IPS-18a (cell line): ENCODE measurements around the gene NTM.

Experiments
- H3K27ac ChIP-seq: one replicate; pipeline ENCODE4 v1.5.1; 2013; ENCODE audit warnings: low read length
- H3K27me3 ChIP-seq: one replicate; pipeline ENCODE4 v1.6.1; 2013; ENCODE audit warnings: mild to moderate bottlenecking, low read length; ENCODE audit not compliant: control insufficient read depth, insufficient read depth
- H3K36me3 ChIP-seq: one replicate; pipeline ENCODE4 v1.6.1; 2013; ENCODE audit warnings: low read depth, low read length; ENCODE audit not compliant: control insufficient read depth
- H3K4me1 ChIP-seq: one replicate; pipeline ENCODE4 v1.6.1; 2013; ENCODE audit warnings: low read depth, low read length; ENCODE audit not compliant: control insufficient read depth
- H3K4me3 ChIP-seq: one replicate; pipeline ENCODE4 v1.5.1; 2013; ENCODE audit warnings: low read length
- H3K9ac ChIP-seq: one replicate; pipeline ENCODE4 v1.6.1; 2013; ENCODE audit warnings: mild to moderate bottlenecking, low read length, moderate library complexity
- H3K9me3 ChIP-seq: one replicate; pipeline ENCODE4 v1.6.1; 2013; ENCODE audit warnings: low read depth, low read length; ENCODE audit not compliant: control insufficient read depth

The NTM gene

DNA sequence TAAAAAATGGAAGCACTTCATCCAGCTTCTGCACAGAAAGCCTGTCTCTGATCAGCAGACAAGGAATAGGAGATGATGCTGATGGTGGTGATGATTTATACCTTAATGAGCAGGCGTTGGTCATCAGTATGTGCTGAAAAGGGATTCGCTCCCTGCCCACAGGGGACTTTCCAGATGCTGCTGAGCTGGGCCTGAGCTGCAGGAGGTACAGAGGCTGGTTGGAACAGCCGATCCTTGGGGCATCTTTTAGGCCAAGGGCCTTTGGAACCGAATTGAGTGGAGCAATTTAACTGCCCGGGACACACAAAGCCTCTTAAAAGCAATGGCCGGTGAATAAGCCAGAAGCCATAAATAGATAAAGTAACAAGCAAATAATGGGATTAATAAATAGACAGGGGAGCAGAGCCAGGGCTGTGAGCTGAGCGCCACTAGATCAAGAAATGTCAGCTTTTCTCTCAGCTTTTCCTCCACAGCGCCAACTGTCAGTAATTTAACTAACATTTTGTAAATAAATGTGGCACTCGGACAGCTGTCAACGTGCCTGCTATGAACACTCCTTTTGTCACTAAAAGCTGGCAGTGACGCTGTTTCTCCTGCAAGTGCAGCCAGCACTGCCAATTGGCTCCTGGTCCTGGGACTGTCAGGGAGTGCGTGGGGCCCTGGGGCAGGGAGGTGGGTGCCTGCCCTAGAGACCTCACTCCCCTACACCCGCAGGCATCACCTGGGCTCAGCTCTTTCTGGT lies 562.3 kb downstream of the NTM start:
- Histone ChIP-seq H3K27ac (no peak overlapping the region), H3K9ac (no peak overlapping the region), H3K4me1 (no peaks in the 10 kb centered on the region), H3K36me3 (no peaks in the 10 kb centered on the region), H3K27me3 (no peaks in the 10 kb centered on the region), H3K9me3 (no peaks in the 10 kb centered on the region), H3K4me3 (no peak overlapping the region)

DNA sequence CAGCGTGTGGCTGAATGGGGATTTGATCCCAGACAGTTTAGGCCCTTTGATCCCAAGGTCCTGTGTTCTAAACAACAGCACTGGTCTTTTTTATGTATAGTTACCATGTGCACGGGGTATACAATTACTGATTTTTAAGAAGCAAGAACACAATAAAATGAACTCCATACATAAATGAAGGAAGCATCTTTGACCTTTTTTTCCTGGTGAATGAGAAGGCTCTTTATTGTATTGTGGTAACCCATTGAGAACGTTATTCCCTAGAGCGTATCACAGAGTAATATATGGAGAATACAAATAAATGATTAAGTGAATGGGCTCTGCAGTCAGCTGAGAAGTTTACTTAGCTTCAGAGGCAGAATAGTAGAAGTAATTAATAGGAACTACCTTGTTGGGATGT lies 563.6 kb downstream of the NTM start:
- no peak overlapping the region for H3K4me3 ChIP-seq
- H3K9me3 ChIP-seq, result no peaks in the 10 kb centered on the region
- no peak overlapping the region for H3K9ac ChIP-seq
- H3K36me3 ChIP-seq, result no peaks in the 10 kb centered on the region
- no peak overlapping the region for H3K27ac ChIP-seq
- H3K27me3 ChIP-seq, result no peaks in the 10 kb centered on the region
- H3K4me1 ChIP-seq, result no peaks in the 10 kb centered on the region

- no peaks in the 10 kb centered on the region for H3K9me3 ChIP-seq
- no peaks in the 10 kb centered on the region for H3K4me1 ChIP-seq
- no peaks in the 10 kb centered on the region for H3K36me3 ChIP-seq
- no peaks in the 10 kb centered on the region for H3K27me3 ChIP-seq
- no peak overlapping the region for H3K9ac ChIP-seq
- no peak overlapping the region for H3K27ac ChIP-seq
- H3K4me3 ChIP-seq, result no peak overlapping the region
Observed at GRCh38 chr11:131938351-131938751, 567.9 kb downstream of the NTM start.

- no peak overlapping the region for H3K27ac ChIP-seq
- no peaks in the 10 kb centered on the region for H3K4me1 ChIP-seq
- H3K27me3 ChIP-seq, result no peaks in the 10 kb centered on the region
- H3K4me3 ChIP-seq, result no peak overlapping the region
- no peaks in the 10 kb centered on the region for H3K9me3 ChIP-seq
- no peak overlapping the region for H3K9ac ChIP-seq
- no peaks in the 10 kb centered on the region for H3K36me3 ChIP-seq
Observed at GRCh38 chr11:131940126-131940525, 569.7 kb downstream of the NTM start.

- Histone ChIP-seq H3K4me3 (no peak overlapping the region), H3K9ac (no peak overlapping the region), H3K36me3 (no peaks in the 10 kb centered on the region), H3K9me3 (no peaks in the 10 kb centered on the region), H3K4me1 (no peaks in the 10 kb centered on the region), H3K27me3 (no peaks in the 10 kb centered on the region), H3K27ac (no peak overlapping the region)
Observed at GRCh38 chr11:131942878-131943277, 572.5 kb downstream of the NTM start.

DNA sequence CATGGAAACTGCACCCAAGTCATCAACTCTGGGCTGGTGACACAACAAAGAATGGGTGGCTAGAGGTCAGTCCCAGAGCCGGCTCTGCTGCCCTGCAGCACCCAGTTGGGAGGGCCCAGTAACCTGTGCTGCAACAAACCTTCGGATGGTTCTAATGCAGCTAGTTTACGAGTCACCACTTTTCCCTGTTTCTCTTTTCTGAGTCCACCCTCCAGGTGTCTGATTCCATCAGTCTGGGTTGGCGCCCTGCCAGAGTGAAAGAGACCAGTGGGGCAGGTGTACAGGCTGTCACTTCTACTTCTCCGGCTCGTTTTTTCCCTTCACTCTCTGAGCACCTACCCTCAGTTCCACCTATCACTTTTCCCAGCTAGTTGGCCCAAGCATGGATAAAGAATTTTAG lies 572.9 kb downstream of the NTM start:
- Histone ChIP-seq H3K9me3 (no peaks in the 10 kb centered on the region), H3K36me3 (no peaks in the 10 kb centered on the region), H3K4me3 (no peak overlapping the region), H3K9ac (no peak overlapping the region), H3K4me1 (no peaks in the 10 kb centered on the region), H3K27me3 (no peaks in the 10 kb centered on the region), H3K27ac (no peak overlapping the region)

DNA sequence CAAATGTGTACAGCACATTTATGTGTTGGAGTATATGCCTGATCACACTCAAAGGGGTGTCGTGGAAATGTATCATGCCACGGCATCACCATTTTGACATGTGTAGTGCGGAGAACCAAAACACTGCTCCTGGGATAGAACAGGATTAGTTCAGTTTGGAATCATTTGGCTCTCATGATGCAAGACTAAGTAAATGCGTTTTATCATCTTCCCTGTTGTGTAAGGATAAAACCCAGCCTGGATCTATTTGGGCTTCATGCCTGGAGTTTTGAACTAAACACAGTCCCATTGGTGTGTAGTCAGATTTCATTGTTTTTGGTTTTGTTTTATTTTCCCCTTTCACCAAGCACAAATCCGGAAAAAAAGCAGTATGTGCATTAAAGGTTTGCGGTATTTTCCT lies 574.3 kb downstream of the NTM start:
- no peak overlapping the region for H3K4me3 ChIP-seq
- H3K9ac ChIP-seq, result no peak overlapping the region
- no peaks in the 10 kb centered on the region for H3K27me3 ChIP-seq
- no peaks in the 10 kb centered on the region for H3K4me1 ChIP-seq
- no peaks in the 10 kb centered on the region for H3K9me3 ChIP-seq
- H3K27ac ChIP-seq, result no peak overlapping the region
- H3K36me3 ChIP-seq, result no peaks in the 10 kb centered on the region

- no peak overlapping the region for H3K27ac ChIP-seq
- no peaks in the 10 kb centered on the region for H3K4me1 ChIP-seq
- H3K36me3 ChIP-seq, result no peaks in the 10 kb centered on the region
- no peak overlapping the region for H3K4me3 ChIP-seq
- no peak overlapping the region for H3K9ac ChIP-seq
- no peaks in the 10 kb centered on the region for H3K9me3 ChIP-seq
- H3K27me3 ChIP-seq, result no peaks in the 10 kb centered on the region
Observed at GRCh38 chr11:131945706-131946105, 575.3 kb downstream of the NTM start.

- Histone ChIP-seq H3K9ac (no peak overlapping the region), H3K4me1 (no peaks in the 10 kb centered on the region), H3K27ac (no peak overlapping the region), H3K9me3 (no peaks in the 10 kb centered on the region), H3K36me3 (no peaks in the 10 kb centered on the region), H3K27me3 (no peaks in the 10 kb centered on the region), H3K4me3 (no peak overlapping the region)
Observed at GRCh38 chr11:131947511-131947910, 577.1 kb downstream of the NTM start.

DNA sequence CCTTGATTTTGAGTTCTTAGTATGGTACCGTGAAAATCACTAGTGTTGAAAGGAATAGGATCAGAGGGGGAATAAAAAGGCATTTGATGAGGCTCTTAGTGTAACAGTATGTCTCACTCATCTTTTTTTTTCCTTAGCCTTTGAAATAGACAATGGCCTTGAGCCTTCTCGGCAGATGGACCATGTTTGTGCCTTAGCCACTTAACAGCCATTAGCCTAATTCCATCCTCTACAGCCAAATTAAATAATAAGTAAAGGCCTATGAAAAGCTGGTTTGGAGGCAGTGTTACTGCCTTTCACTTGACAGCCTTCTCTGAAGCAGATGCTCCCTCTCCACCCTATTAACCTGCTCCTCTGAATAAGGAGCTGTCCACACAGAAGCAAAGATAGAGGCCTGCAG lies 580.7 kb downstream of the NTM start:
- no peaks in the 10 kb centered on the region for H3K27me3 ChIP-seq
- H3K4me3 ChIP-seq, result no peak overlapping the region
- H3K36me3 ChIP-seq, result no peaks in the 10 kb centered on the region
- no peak overlapping the region for H3K27ac ChIP-seq
- no peaks in the 10 kb centered on the region for H3K9me3 ChIP-seq
- H3K9ac ChIP-seq, result no peak overlapping the region
- H3K4me1 ChIP-seq, result peaks cover 11% of the 10 kb centered on the region

DNA sequence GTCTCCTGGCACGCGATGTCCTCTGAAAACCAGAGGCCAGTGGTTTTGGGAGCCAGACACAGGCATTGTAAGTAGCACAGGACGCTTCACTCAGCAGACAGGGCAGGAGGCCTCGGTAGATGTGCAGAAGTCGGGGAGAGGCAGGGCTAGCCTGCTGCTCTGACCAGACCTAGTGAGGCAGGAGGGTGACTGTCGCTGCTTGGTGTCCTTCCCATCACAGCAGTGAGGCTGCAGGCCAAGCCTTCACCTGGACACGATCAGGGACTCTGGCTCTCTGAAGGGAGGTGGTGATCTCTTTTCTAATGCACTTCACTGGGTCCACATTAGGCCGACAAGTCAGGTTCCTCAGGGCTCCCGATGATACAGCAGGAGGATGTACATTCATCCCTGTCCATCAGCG lies 583.7 kb downstream of the NTM start:
- H3K36me3 ChIP-seq, result no peaks in the 10 kb centered on the region
- H3K27me3 ChIP-seq, result no peaks in the 10 kb centered on the region
- no peak overlapping the region for H3K27ac ChIP-seq
- no peaks in the 10 kb centered on the region for H3K9me3 ChIP-seq
- H3K9ac ChIP-seq, result no peak overlapping the region
- peaks cover 19% of the 10 kb centered on the region for H3K4me1 ChIP-seq
- no peak overlapping the region for H3K4me3 ChIP-seq

DNA sequence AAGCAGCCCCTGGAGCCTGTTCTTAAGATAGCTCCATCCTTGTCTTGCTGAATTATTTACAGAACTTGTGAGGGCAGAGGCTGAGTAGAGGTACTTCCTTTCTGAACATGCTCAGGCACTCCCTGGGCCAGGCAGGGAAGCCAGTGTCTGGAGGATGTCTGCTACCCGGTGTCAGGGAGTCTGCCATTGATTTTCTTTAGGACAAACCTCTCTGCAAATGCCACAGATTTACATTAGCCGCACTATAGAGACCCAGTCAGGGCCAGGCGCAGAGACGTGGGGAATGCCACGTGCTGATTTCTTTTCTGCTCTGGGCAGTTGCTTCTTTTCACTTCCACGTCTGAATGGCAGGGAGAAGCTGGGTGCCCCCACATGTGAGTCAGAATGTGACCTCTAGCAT lies 585.5 kb downstream of the NTM start:
- H3K36me3 ChIP-seq, result no peaks in the 10 kb centered on the region
- no peak overlapping the region for H3K4me3 ChIP-seq
- no peaks in the 10 kb centered on the region for H3K9me3 ChIP-seq
- no peak overlapping the region for H3K27ac ChIP-seq
- H3K27me3 ChIP-seq, result no peaks in the 10 kb centered on the region
- no peak overlapping the region for H3K9ac ChIP-seq
- peaks cover 19% of the 10 kb centered on the region for H3K4me1 ChIP-seq
